LNCAP (cell line): Measurements from ENCODE around the gene SENP1.

Source experiments
- CTCF ChIP-seq: fragments of 450-650 bp; IDR thresholded peaks from 2 replicates; pipeline ENCODE4 v1.5.1; 2017; ENCODE audit warnings: mild to moderate bottlenecking

Gene SENP1

GRCh38 chr12:48080821-48081220 is 25.1 kb downstream of the SENP1 start:
- TF ChIP-seq CTCF = no peak

GRCh38 chr12:48080285-48080684 is 25.6 kb downstream of the SENP1 start:
- TF ChIP-seq CTCF = no peak

GRCh38 chr12:48078901-48079300 is 27.0 kb downstream of the SENP1 start:
- TF ChIP-seq CTCF = no peak

- TF ChIP-seq CTCF = no peak
Measured at GRCh38 chr12:48077111-48077510, 28.8 kb downstream of the SENP1 start.

GRCh38 chr12:48075832-48076231 is 30.0 kb downstream of the SENP1 start:
- TF ChIP-seq CTCF = no peak

- TF ChIP-seq CTCF = no peak
Measured at GRCh38 chr12:48074266-48074665, 31.6 kb downstream of the SENP1 start.

- no peak for TF ChIP-seq CTCF
Measured at GRCh38 chr12:48072266-48072665, 33.6 kb downstream of the SENP1 start.

- TF ChIP-seq CTCF = no peak
Measured at GRCh38 chr12:48071808-48072207, 34.1 kb downstream of the SENP1 start.
